DMS53 (cell line): ENCODE measurements around the gene DKK2.
"Not testable (repeated sequence)": the region's sequence is repeated elsewhere in the genome, so short reads cannot be mapped to it uniquely, and the experiment has no call there.

ENCODE experiments used
- DNase-seq: peaks from one replicate; lab custom pipeline; 2025; lab: John Stamatoyannopoulos, UW

Gene DKK2

GRCh38 chr4:106909486-106910188 is 126.5 kb downstream of the DKK2 start:
- no peak for DNase-seq

DNA sequence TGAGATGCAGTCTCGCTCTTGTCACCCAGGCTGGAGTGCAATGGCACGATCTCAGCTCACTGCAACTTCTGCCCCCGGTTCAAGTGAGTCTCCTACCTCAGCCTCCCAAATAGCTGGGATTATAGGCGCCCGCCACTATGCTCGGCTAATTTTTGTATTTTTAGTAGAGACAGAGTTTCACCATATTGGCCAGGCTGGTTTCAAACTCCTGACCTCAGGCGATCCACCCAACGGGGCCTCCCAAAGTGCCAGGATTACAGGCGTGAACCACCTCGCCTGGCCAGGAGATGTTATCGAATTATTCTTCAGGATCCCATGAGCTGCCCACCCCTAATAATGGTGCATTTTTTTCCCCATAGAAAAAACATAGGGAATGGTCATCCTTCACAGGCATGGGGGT is 128.1 kb downstream of the DKK2 start:
- not testable (repeated sequence) for DNase-seq

GRCh38 chr4:106907216-106907615 is 128.9 kb downstream of the DKK2 start:
- no peak for DNase-seq

GRCh38 chr4:106906728-106907127 is 129.4 kb downstream of the DKK2 start:
- no peak for DNase-seq

DNA sequence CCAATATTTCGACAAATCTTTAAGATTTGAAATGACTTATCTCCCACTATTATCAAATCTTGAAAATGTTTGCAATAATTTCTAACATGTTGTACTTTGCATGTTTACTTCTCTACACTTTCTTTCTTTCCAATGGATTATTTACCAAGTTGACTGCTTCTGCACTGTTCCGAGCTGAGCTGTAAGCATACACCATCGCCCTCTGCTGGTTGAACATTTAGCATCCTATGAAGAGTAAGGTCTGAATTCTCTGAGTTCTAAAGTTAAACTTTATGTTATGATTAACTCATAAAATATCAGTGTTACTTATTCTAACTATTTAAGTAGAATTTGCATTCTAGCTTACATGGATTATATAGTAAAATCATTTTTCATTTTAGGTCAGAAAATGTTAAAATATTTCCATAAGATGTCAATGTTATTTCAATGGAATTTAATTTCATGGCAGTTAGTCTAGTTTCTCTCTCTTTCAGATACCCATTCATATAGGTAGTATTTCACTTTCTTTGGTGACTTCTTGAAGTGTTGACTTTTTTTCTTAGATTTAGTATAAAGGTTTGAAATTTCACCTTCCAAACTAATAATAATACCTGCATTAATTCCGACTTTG is 137.4 kb downstream of the DKK2 start:
- peak; percentile 78 for DNase-seq

DNA sequence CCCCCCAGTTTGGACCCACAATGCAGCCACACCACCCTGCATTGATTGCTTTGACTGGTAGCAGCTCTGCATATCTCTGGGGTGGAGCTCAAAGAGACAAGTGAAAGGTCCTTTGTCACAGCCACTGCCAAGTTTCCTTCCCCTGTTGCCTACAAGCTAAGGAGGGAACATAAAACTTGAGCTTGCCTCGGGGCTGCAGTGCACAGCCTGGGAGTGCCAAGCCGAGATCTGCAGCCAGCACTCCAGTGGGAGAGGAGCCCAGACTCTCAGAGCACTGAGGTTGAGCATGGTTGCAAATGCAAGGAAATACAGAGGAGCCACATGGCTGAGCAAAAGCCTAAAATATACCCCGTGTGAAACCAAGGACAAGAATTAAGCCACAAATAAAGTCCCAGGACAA is 142.2 kb downstream of the DKK2 start:
- no peak for DNase-seq

DNA sequence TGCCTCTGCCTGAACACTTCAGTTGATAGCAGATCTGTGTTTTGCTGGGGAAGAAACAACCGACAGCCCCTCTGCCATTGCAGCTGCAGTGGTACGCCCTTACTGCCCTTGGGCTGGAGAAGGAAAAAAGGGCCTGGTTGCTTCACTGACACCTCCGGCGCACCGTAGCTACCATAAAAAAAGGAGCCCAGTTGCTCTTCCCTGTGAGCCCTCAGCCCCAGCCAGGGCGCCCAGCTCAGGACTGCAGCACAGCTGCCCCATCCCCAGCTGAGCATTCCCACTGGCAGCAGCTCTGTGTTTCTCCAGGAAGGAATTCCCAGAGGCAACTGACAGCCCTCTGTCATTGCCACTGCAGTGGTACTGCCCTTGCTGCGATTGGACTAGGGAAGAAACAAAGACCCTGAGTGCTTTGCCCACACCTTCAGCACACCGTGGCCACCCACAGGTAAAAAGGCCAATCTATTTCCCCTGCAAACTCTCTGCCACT is 142.7 kb downstream of the DKK2 start:
- no peak for DNase-seq

GRCh38 chr4:106892786-106893185 is 143.3 kb downstream of the DKK2 start:
- no peak for DNase-seq

DNA sequence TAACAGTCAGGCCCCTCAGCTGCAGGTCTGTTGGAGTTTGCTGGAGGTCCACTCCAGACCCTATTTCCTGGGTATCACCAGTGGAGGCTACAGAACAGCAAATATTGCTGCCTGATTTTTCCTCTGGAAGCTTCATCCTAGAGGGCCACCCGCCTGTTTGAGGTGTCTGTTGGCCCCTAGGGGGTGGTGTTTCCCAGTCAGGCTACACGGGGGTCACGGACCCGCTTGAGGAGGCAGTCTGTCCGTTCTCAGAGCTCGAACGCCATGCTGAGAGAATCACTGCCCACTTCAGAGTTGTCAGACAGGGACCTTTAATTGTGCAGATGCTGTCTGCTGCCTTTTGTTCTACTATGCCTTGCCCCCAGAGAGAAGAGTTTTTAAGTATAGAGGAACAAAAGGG is 160.8 kb downstream of the DKK2 start:
- DNase-seq = no peak
